ENCODE measurements around the gene ANO1.

- TF ChIP-seq, protein P1, sequence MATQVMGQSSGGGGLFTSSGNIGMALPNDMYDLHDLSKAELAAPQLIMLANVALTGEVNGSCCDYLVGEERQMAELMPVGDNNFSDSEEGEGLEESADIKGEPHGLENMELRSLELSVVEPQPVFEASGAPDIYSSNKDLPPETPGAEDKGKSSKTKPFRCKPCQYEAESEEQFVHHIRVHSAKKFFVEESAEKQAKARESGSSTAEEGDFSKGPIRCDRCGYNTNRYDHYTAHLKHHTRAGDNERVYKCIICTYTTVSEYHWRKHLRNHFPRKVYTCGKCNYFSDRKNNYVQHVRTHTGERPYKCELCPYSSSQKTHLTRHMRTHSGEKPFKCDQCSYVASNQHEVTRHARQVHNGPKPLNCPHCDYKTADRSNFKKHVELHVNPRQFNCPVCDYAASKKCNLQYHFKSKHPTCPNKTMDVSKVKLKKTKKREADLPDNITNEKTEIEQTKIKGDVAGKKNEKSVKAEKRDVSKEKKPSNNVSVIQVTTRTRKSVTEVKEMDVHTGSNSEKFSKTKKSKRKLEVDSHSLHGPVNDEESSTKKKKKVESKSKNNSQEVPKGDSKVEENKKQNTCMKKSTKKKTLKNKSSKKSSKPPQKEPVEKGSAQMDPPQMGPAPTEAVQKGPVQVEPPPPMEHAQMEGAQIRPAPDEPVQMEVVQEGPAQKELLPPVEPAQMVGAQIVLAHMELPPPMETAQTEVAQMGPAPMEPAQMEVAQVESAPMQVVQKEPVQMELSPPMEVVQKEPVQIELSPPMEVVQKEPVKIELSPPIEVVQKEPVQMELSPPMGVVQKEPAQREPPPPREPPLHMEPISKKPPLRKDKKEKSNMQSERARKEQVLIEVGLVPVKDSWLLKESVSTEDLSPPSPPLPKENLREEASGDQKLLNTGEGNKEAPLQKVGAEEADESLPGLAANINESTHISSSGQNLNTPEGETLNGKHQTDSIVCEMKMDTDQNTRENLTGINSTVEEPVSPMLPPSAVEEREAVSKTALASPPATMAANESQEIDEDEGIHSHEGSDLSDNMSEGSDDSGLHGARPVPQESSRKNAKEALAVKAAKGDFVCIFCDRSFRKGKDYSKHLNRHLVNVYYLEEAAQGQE (IDR thresholded peaks at IDR 0.05; ENCODE audit: low read depth), result no peak
- no peak for TF ChIP-seq TEAD4 (IDR thresholded peaks at IDR 0.05)
- no peak for TF ChIP-seq TAF1 (IDR thresholded peaks at IDR 0.05; ENCODE audit: low read depth)
- TF ChIP-seq EP300 (IDR thresholded peaks at IDR 0.05; ENCODE audit: borderline replicate concordance), result no peak
- no peak for TF ChIP-seq RAD21 (IDR thresholded peaks at IDR 0.05; ENCODE audit: low read depth)
- no peak for TF ChIP-seq TCF12 (IDR thresholded peaks at IDR 0.05; ENCODE audit: low read depth)
Observed at GRCh38 chr11:70193411-70194292, 115.5 kb downstream of the ANO1 start.

Data from Ishikawa (cell line).